KMS-11 (cell line): Measurements from ENCODE around the gene SELP.
"Not testable (repeated sequence)": the region's sequence is repeated elsewhere in the genome, so short reads cannot be mapped to it uniquely, and the experiment has no call there.

ENCODE experiments used
- H2AFZ ChIP-seq: fragments of 200-600 bp; sonication (generic); 2 replicates; pipeline ENCODE4 v1.6.1; 2016; ENCODE audit warnings: antibody characterized with exemption, mixed run types, low read depth
- H3K27ac ChIP-seq: fragments of 200-600 bp; sonication (generic); 2 replicates; pipeline ENCODE4 v1.6.1; 2016; ENCODE audit warnings: mild to moderate bottlenecking, mixed run types
- H3K27me3 ChIP-seq: fragments of 200-600 bp; sonication (generic); 2 replicates; pipeline ENCODE4 v1.6.1; 2017; ENCODE audit warnings: mild to moderate bottlenecking, low read depth, mixed run types, moderate library complexity; ENCODE audit not compliant: insufficient read depth
- H3K36me3 ChIP-seq: fragments of 200-600 bp; sonication (generic); 2 replicates; pipeline ENCODE4 v1.6.1; 2017; ENCODE audit warnings: mild to moderate bottlenecking, mixed run types; ENCODE audit not compliant: insufficient read depth
- H3K4me1 ChIP-seq: fragments of 200-600 bp; sonication (generic); 2 replicates; pipeline ENCODE4 v1.6.1; 2016; ENCODE audit warnings: mild to moderate bottlenecking, low read depth, mixed run types; ENCODE audit not compliant: poor library complexity, severe bottlenecking
- H3K4me2 ChIP-seq: fragments of 200-600 bp; sonication (generic); 2 replicates; pipeline ENCODE4 v1.7.0; 2016; ENCODE audit warnings: mild to moderate bottlenecking, mixed run types
- H3K4me3 ChIP-seq: fragments of 200-600 bp; sonication (generic); IDR thresholded peaks from 2 replicates; pipeline ENCODE4 v1.6.1; 2017; ENCODE audit warnings: low read depth, low read length, mixed read lengths; ENCODE audit not compliant: insufficient read depth
- H3K79me2 ChIP-seq: fragments of 200-600 bp; sonication (generic); 2 replicates; pipeline ENCODE4 v1.6.1; 2016; ENCODE audit warnings: low read depth, mixed run types; ENCODE audit not compliant: insufficient read depth
- H3K9ac ChIP-seq: fragments of 200-600 bp; sonication (generic); 2 replicates; pipeline ENCODE4 v1.6.1; 2016; ENCODE audit warnings: mild to moderate bottlenecking, mixed run types
- H4K20me1 ChIP-seq: fragments of 200-600 bp; sonication (generic); 2 replicates; pipeline ENCODE4 v1.6.1; 2016; ENCODE audit warnings: mild to moderate bottlenecking, mixed run types; ENCODE audit not compliant: insufficient read depth
- TF ChIP-seq, protein P1 (sequence below): fragments of 200-600 bp; sonication (generic); conservative IDR thresholded peaks from 2 replicates; pipeline ENCODE4 v1.6.1; 2017; ENCODE audit warnings: low read depth, mild to moderate bottlenecking, antibody characterized with exemption, low read length, moderate library complexity, mixed read lengths

The SELP gene

DNA sequence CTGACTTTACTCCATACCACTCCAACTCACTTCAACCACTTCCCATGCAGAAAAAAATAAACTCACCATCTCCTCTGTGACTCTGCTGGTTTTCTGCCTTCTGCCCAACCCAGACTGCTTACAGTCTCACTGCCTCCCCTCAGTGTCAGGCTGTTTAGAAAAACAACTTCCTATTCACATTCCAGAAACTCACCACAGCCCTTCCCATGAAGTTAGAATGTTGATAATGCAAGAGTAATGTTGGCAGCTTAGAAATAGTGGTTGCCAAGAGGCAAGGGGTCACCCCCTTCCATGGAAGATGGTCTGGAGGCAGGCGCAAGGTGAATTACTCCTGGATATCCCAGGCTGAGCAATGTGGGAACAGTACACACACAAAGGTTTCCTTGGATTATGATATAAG, at the start of gene SELP:
TSS of gene SELP (minus strand) at position 119 of the 400 bp plus-strand sequence. CDS start at position 69, 50 bp downstream.
- Histone ChIP-seq H3K79me2 (no peaks in the 10 kb centered on the region), H3K4me2 (no peak within 1 kb of the TSS), H2AFZ (no peak within 1 kb of the TSS), H3K4me1 (no peaks in the 10 kb centered on the region), H3K9ac (no peak within 1 kb of the TSS), H3K36me3 (no peaks in the 10 kb centered on the region), H4K20me1 (no peaks in the 10 kb centered on the region), H3K27ac (no peak within 1 kb of the TSS), H3K4me3 (no peak within 1 kb of the TSS), H3K27me3 (no peaks in the 10 kb centered on the region)
- TF ChIP-seq, protein P1, sequence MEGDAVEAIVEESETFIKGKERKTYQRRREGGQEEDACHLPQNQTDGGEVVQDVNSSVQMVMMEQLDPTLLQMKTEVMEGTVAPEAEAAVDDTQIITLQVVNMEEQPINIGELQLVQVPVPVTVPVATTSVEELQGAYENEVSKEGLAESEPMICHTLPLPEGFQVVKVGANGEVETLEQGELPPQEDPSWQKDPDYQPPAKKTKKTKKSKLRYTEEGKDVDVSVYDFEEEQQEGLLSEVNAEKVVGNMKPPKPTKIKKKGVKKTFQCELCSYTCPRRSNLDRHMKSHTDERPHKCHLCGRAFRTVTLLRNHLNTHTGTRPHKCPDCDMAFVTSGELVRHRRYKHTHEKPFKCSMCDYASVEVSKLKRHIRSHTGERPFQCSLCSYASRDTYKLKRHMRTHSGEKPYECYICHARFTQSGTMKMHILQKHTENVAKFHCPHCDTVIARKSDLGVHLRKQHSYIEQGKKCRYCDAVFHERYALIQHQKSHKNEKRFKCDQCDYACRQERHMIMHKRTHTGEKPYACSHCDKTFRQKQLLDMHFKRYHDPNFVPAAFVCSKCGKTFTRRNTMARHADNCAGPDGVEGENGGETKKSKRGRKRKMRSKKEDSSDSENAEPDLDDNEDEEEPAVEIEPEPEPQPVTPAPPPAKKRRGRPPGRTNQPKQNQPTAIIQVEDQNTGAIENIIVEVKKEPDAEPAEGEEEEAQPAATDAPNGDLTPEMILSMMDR, result no peak

DNA sequence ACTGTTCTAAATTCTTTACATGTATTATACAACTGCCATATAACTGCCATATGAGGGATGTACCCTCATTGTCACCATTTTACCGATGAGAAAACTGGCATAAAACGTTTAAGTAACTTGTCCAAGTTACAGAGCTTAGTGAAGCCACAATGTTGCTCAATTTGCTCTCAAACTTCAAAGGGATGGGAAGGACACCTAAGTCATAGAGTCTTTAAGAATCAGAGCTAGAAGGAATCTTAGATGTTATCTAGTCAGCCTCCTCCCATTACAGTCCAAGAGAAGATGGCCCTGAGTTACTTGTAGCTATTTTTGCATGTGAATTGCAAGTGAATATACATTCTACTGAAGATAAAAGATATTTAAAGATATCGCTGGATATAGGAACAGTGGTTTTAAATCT, 49.8 kb upstream of the SELP start:
- no peaks in the 10 kb centered on the region for H3K79me2 ChIP-seq
- no peaks in the 10 kb centered on the region for H3K27me3 ChIP-seq
- no peaks in the 10 kb centered on the region for H4K20me1 ChIP-seq
- H3K27ac ChIP-seq, result no peak overlapping the region
- no peaks in the 10 kb centered on the region for H3K36me3 ChIP-seq
- no peak overlapping the region for H2AFZ ChIP-seq
- TF ChIP-seq, protein P1, result no peak
- H3K9ac ChIP-seq, result no peak overlapping the region
- H3K4me1 ChIP-seq, result no peaks in the 10 kb centered on the region
- no peak overlapping the region for H3K4me3 ChIP-seq
- H3K4me2 ChIP-seq, result no peak overlapping the region

DNA sequence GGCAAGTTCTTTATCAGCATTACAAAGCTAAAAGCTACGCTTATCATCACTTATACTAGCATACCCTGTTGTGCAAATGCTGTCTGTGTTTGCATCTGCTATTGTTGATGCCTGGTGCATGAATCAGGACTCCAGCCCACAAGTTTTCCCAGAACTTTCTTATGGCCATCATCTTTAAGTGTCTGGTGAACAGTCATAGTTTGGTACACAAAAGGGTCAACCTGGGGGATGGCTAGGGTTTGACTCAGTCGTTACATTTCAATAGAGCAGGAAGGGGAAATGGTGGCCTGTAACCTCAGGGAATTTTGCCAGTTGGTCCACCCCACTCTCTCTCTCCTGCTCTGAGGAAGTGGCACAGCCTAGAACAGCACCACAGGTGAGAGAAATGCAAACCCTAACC, 46.1 kb upstream of the SELP start:
- Histone ChIP-seq H2AFZ (no peak overlapping the region), H3K4me1 (no peaks in the 10 kb centered on the region), H3K79me2 (no peaks in the 10 kb centered on the region), H3K4me2 (no peak overlapping the region), H3K27me3 (no peaks in the 10 kb centered on the region), H3K9ac (no peak overlapping the region), H3K4me3 (no peak overlapping the region), H3K36me3 (no peaks in the 10 kb centered on the region), H4K20me1 (no peaks in the 10 kb centered on the region), H3K27ac (no peak overlapping the region)
- TF ChIP-seq, protein P1, result no peak

DNA sequence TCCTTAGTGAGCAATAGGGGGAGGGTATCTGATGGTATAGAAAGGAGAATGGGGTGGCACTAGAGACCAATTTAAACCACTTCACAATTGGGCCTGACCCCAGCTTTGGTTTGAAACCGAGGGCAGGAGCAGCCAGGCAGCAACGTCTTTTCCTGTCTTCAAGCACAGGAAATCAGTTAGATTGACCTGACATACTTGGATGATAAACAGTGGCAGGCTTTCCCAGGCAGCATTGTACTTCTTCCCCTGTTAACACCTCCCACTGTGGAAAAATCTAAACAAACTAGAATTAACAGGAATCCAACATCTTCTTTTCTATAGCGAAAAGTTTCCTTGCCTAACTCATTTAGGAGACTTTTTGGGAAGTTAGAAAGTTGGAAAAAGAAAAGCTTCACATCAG, 40.9 kb upstream of the SELP start:
- no peak overlapping the region for H3K9ac ChIP-seq
- no peak overlapping the region for H2AFZ ChIP-seq
- no peak overlapping the region for H3K27ac ChIP-seq
- no peaks in the 10 kb centered on the region for H3K79me2 ChIP-seq
- no peaks in the 10 kb centered on the region for H3K4me1 ChIP-seq
- H3K4me3 ChIP-seq, result no peak overlapping the region
- TF ChIP-seq, protein P1, result no peak
- H3K36me3 ChIP-seq, result no peaks in the 10 kb centered on the region
- H3K4me2 ChIP-seq, result no peak overlapping the region
- no peaks in the 10 kb centered on the region for H3K27me3 ChIP-seq
- H4K20me1 ChIP-seq, result no peaks in the 10 kb centered on the region

DNA sequence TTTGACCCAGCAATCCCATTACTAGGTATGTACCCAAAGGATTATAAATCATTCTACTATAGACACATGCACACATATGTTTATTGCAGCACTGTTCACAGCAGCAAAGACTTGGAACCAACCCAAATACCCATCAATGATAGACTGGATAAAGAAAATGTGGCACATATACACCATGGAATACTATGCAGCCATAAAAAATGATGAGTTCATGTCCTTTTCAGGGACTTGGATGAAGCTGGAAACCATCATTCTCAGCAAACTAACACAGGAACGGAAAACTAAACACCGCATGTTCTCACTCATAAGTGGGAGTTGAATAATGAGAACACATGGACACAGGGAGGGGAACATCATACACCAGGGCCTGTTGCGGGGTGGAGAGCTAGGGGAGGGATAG, 40.3 kb upstream of the SELP start:
- H3K36me3 ChIP-seq, H3K4me3 ChIP-seq, H3K4me1 ChIP-seq, H3K27me3 ChIP-seq, H3K9ac ChIP-seq, H4K20me1 ChIP-seq, H2AFZ ChIP-seq, H3K4me2 ChIP-seq, H3K27ac ChIP-seq, H3K79me2 ChIP-seq: not testable (repeated sequence)

DNA sequence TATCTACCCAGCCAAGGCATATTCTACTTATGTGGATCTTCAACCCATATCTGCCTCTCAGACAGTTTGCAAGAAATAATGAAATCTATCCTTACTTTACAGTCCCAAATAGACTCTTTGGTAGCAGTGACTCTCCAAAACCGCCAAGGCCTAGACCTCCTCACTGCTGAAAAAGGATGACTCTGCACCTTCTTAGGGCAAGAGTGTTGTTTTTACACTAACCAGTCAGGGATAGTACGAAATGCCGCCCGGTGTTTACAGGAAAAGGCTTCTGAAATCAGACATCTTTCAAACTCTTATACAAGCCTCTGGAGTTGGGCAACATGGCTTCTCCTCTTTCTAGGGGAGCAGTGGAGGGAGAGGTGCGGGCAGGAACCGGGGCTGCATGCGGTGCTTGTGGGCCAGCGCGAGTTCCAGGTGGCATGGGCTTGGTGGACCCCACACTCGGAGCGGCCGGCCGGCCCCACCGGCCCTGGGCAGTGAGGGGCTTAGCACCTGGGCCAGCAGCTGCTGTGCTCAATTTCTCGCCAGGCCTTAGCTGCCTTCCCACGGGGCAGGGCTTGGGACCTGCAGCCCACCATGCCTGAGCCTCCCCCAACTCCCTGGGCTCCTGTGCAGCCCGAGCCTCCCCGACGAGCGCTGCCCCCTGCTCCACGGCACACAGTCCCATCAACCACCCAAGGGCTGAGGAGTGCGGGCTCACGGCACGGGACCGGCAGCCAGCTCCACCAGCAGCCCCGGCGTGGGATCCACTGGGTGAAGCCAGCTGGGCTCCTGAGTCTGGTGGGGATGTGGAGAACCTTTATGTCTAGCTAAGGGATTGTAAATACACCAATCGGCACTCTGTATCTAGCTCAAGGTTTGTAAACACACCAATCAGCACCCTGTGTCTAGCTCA, 38.0 kb upstream of the SELP start:
- H3K79me2 ChIP-seq, H3K36me3 ChIP-seq, H4K20me1 ChIP-seq, H3K4me3 ChIP-seq, H2AFZ ChIP-seq, H3K4me1 ChIP-seq, H3K9ac ChIP-seq, H3K27me3 ChIP-seq, H3K4me2 ChIP-seq, H3K27ac ChIP-seq: not testable (repeated sequence)

DNA sequence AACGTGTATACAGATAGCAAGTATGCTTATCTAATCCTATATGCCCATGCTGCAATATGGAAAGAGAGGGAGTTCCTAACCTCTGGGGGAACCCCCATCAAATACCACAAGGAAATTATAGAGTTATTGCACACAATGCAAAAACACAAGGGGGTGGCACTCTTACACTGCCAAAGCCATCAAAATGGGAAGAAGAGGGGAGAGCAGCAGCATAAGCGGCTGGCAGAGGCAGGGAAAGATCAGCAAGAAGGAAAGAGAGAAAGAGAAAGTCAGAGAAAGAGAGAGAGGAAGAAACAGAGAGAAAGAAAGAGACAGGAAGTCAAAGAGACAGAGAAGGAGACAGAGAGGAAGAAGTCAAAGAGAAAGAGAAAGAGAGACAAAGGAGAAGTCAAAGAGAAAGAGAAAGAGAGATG, 37.3 kb upstream of the SELP start:
- not testable (repeated sequence) for H3K4me1 ChIP-seq, H3K4me2 ChIP-seq, H4K20me1 ChIP-seq, H3K4me3 ChIP-seq, H3K27ac ChIP-seq, H3K36me3 ChIP-seq, H3K9ac ChIP-seq, H2AFZ ChIP-seq, H3K79me2 ChIP-seq, H3K27me3 ChIP-seq
